Activated naive CD4-positive, alpha-beta T cell treated with anti-CD3 and anti-CD28 coated beads, Interleukin-2, amount 50 U/mL, for 72 hours (primary cell): Measurements from ENCODE around the gene NEDD4L. TPM values are rescaled to one million over a fixed set of nuclear protein-coding genes. Genes with fewer than 3 reads are reported as not detected.

Source experiments
- ATAC-seq, 2 donors: fragments of 150-1000 bp; cut with Tn5 transposase; 2 replicates each; pipeline ENCODE4 v1.10.0; 2021; ENCODE audit warnings: mild to moderate bottlenecking in 2 of 2, moderate library complexity in 2 of 2
- DNase-seq, 2 donors: peaks; one replicate each; pipeline ENCODE4 v3.0.0; 2021 to 2022; ENCODE audit warnings: low spot score in 2 of 2
- H3K27ac Mint-ChIP-seq, 2 donors: one replicate each; pipeline ENCODE4 v1.8.0; 2022; ENCODE audit warnings: mild to moderate bottlenecking in 2 of 2, mixed read lengths in 2 of 2
- H3K36me3 Mint-ChIP-seq, 2 donors: one replicate each; pipeline ENCODE4 v1.8.0; 2022; ENCODE audit warnings: mixed read lengths in 2 of 2
- H3K9me3 Mint-ChIP-seq, 2 donors: one replicate each; pipeline ENCODE4 v1.8.0; 2022; ENCODE audit warnings: mixed read lengths in 2 of 2
- total RNA-seq, 2 donors: library from RNA; stranded (reverse); gene quantifications; one replicate each; pipeline ENCODE4 v1.2.3, GENCODE V29; 2022

NEDD4L gene
- total RNA-seq, 2 donors from 2014 or later = 1.7 to 8.3 TPM

DNA sequence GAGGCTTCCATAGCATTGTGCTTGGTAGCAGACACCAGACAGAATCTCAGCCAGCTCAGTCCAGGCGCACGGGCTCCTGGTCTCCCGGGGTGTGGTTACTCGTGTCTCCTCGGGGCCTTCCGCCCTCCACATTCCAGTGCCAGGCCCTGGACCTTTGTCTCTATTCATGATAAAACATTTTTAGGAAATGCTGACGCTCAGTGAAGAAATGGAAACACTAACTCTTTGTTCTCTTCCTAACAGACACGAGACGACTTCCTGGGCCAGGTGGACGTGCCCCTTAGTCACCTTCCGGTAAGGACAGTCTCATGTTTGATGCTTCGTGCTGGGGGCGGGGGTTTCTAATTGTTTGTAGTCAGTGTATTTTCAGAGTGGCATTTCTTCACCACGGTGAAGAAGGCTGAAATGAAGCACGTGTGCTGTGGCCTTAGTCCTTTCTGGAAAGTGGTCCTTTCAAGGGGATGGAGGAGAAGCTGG lies 271.8 kb downstream of the NEDD4L start:
- Mint-ChIP-seq H3K27ac (peak overlapping the region; percentile 14 to 69), H3K36me3 (no peaks in the 10 kb centered on the region), H3K9me3 (no peaks in the 10 kb centered on the region)
- no peak for DNase-seq
- no peak for ATAC-seq

DNA sequence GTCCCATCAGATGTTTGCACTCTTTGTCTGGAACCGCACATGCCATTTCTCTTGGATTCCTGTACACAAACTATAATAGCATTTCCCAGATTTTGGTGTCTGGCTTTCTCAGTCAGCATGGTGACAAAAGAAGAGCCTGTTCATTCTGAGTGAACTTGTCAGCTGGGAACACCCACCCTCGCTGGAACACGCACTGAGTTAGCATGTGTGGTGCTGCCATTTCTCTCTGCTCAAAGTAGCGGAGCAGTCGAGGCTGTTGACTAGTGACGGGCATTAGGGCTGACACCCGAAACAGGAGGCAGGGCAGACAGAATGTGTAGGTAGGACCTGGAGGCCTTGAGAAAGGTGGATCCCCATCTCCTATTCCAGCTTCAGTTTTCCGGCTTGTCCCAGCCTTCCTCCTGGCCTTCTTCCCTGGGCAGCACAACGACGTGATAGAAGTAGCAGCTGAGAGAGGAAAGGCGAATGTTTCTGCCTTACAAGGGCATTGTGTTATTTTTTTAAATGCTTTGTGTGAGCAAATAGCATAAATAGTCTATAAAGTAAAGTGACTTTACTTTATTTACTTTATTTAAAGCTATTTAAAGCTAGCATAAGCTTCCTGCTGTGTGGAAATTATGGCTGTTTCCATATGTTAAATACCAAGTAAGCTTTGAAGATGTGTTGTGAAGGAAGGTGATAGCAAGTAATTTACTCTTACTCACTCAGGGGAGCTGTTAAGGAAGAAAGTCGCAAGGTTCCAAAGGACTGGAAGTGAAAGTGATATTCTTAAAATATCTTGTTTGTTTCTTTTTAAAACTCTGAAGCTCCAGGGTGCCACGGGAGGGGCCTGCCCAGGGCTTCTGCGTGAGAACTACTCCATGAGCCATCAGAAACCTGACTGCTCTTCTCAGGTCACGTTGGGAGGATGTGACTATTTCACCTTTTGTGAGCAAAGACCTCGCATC lies 272.6 kb downstream of the NEDD4L start:
- no peaks in the 10 kb centered on the region for H3K9me3 Mint-ChIP-seq
- H3K27ac Mint-ChIP-seq = peak overlapping the region in 1 of 2 donors; percentile 20
- no peaks in the 10 kb centered on the region for H3K36me3 Mint-ChIP-seq
- no peak for DNase-seq
- peak; percentile 61 to 68 for ATAC-seq

DNA sequence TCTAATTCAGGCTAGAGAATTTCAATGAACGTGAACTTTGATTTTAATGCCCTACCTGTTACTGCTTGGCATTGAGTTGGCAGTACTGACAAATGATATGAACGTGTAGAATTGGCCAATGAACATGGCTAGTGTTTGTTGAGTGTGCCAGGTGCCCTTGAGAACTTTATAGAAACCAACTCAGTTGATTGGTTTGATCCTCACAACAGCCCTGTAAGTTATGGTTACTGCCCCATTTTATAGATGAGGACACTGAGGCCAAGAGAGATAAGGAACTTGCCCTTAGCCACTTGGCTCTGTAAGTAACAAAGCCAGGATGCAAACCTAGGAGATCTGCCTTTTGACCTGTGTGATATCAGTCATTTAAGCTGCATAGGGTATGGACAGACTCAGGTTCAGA lies 275.7 kb downstream of the NEDD4L start:
- H3K9me3 Mint-ChIP-seq = no peaks in the 10 kb centered on the region
- ATAC-seq (no peak), DNase-seq (no peak)
- H3K36me3 Mint-ChIP-seq = no peaks in the 10 kb centered on the region
- no peak overlapping the region for H3K27ac Mint-ChIP-seq

DNA sequence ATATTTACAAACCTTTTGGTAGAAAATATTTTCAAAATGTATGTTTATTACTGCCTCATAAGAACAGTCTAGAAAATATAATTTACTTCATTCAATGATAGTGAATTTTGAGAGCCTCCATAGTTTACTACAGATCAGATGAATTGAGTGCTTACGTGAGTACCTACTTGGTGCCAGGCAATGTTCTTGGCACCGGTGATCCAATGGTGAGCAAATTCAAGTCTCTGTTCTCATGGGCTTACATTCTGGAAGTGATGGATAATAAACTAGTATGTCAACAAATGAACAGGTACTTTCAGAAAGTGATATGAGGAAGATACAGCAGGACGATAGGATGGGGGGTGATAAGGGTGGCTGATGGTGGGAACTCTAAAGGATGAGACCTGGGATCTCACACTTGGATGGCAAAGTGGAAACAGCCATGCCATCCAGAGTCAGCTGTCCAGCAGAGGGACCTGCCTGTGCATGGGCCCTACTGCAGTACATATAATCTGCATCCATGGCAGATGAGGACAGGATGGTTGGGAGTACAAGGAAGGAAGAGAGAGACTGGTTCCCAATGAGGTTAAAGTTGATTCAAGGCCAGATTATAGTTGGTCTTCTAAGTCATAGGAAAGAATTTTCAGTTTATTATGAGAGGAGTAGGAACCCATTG lies 277.0 kb downstream of the NEDD4L start:
- H3K36me3 Mint-ChIP-seq = no peaks in the 10 kb centered on the region
- DNase-seq (no peak), ATAC-seq (no peak)
- H3K9me3 Mint-ChIP-seq = no peaks in the 10 kb centered on the region
- no peak overlapping the region for H3K27ac Mint-ChIP-seq

DNA sequence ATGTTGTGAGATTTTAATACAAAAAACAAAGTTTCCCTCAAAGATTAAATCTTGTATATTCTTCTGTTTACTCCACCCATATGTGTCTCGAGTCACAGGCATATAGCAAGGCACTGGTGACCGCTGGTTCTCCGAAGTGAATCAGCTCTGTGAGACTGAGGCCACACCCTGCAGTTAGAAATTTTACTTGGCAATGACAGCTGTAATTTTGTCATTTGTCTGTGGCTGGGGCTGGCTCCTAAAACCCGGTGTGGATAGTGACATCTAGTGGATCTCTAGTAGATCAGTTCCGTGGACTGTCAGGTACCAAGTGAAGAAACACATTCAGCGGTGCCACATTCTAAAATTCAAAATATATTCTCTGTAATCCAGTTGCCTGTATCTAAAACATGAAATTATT lies 278.0 kb downstream of the NEDD4L start:
- peak in 1 of 2 donors; percentile 36 for DNase-seq
- no peak overlapping the region for H3K27ac Mint-ChIP-seq
- peak; percentile 85 to 95 for ATAC-seq
- H3K9me3 Mint-ChIP-seq = no peaks in the 10 kb centered on the region
- no peaks in the 10 kb centered on the region for H3K36me3 Mint-ChIP-seq

DNA sequence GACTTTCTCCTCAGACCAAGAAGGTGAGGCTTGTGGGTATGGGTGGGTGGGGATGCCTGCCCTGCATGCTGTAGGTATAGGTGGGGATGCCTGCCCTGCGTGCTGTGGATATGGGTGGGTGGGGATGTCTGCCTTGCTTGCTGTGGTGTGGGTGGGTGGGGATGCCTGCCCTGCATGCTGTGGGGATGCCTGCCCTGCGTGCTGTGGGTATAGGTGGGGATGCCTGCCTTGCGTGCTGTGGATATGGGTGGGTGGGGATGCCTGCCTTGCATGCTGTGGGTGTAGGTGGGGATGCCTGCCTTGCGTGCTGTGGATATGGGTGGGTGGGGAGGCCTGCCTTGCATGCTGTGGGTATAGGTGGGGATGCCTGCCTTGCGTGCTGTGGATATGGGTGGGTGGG lies 278.4 kb downstream of the NEDD4L start:
- Mint-ChIP-seq H3K27ac (no peak overlapping the region), H3K36me3 (no peaks in the 10 kb centered on the region), H3K9me3 (no peaks in the 10 kb centered on the region)
- ATAC-seq (peak in 1 of 2 donors; percentile 18), DNase-seq (no peak)

DNA sequence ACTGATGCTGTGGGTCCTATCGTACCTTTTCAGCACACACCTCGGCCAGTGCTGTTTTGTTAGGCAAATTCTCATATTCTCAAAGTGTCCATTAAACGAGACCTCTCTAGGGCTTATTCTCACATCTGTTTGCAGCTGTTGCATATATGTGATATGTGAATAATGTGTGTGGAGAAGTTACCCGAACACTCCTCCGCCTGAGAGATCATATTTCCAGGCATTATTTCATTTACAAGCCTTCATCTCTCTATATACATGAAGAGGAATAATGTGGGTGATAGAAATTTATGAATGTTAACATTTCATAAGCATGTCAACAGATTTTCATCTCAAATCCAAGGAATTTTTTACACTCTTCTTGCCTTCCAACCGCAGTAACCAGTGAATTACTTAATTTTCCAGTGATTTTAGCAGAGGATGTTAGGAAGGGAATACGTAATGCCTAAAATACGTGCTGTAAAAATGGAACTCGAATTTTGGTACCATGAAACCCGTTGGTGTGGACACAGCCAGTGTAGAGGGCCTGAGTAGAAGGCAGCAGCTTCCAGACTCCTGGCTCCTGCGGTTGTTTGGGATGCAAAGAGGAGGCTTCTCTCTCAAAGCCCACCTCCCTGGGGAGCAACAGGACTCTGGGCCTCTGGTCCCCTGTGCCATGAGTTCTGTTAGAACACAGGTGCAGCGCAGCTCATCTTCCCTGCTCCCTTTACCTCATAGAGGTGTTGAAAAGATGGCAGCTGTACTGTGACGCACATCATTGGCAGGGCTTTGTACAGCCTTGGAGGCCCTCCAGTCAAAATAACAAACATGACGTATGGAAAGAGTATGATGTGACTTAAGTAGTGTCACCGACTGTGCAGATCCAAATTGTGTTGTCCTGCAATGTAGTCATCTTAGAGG lies 280.1 kb downstream of the NEDD4L start:
- DNase-seq = no peak
- ATAC-seq = no peak
- Mint-ChIP-seq H3K36me3 (no peaks in the 10 kb centered on the region), H3K27ac (no peak overlapping the region), H3K9me3 (no peaks in the 10 kb centered on the region)

DNA sequence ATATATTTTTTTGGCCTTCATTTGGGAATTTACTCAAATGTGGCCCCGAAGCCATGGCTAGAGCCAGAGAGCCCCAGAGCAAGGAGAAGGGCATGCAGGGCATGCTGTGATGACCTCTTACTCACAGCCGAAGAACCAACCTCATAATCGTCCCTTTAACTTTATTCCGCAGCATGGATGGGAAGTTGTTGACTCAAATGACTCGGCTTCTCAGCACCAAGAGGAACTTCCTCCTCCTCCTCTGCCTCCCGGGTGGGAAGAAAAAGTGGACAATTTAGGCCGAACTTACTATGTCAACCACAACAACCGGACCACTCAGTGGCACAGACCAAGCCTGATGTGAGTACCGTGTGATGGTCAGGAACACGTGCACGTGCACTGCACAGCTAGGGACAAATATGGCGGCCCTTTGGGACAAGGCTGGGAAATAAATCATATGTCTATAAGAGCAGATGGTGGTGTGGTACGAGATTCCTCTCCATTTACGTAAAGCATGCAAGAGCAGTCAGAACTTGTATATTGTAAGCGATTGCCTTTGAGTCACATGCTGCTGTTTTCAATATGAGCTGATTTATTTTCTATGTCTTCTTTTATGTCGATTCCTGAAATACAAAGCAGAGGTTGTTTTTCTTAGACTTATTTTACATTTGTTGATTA lies 280.9 kb downstream of the NEDD4L start:
- no peaks in the 10 kb centered on the region for H3K9me3 Mint-ChIP-seq
- DNase-seq = no peak
- H3K36me3 Mint-ChIP-seq = no peaks in the 10 kb centered on the region
- H3K27ac Mint-ChIP-seq = no peak overlapping the region
- no peak for ATAC-seq

DNA sequence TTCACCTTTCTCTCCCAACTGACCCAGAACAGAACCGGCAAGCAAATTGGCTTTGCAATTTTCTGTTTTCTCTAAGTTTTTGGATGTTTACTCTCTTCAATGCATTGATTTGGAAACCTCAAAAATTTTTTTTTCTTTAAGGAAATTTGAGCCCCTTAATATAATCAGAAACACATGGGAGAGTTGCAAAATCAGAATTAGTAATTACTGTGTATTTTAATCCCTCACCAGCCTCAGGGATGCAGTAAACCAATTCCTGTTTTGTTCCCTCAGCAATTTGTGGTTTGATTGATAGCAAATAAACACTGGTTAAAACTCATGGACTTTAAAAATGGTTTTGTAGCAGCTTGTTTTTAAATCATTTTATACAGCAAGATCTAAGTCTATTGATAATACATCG lies 281.5 kb downstream of the NEDD4L start:
- no peak overlapping the region for H3K27ac Mint-ChIP-seq

DNA sequence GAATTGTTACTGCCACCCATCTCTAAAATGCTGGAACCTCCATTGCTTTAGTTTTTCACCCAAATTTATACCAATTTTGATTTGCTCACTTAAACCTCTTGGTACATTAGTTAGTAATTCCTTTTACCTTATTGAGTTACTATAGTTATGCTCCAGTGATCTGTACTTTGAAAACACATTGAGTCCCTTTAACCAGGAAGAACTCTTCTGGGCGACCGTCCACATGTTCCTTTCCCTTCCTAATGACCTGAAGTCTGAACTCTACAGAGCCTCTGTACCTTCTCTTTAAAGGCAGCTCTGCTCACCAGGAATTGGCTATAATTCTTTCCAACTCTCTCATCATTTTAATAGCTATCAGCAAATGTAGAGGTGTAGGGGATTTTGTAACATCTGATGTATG lies 290.0 kb downstream of the NEDD4L start:
- no peak for DNase-seq
- no peak for ATAC-seq
- H3K36me3 Mint-ChIP-seq = no peaks in the 10 kb centered on the region
- H3K9me3 Mint-ChIP-seq = no peaks in the 10 kb centered on the region
- H3K27ac Mint-ChIP-seq = no peak overlapping the region

More for the DNA sequence above, 281.5 kb downstream of the NEDD4L start:
- Mint-ChIP-seq H3K9me3 (no peaks in the 10 kb centered on the region), H3K36me3 (no peaks in the 10 kb centered on the region)
- ATAC-seq = no peak
- no peak for DNase-seq

DNA sequence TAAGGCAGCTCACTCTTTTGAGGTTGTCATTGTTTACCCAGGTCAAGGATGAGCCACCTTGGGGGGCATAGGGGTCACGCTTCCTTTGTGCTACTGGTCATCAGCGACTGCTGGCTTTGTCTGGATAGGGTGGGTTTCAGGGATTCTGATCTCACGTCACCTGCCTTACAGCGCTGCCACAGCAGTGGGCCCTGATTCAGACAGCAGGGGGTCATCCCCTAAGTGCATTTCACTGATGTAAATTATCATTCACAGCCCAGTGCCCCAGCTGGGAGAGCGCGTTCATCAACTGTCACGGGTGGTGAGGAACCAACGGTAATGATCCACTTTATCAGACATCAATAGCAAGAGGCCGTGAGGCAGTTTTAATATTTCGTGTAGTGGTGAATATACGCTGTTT lies 291.2 kb downstream of the NEDD4L start:
- ATAC-seq = no peak
- H3K27ac Mint-ChIP-seq = no peak overlapping the region
- no peaks in the 10 kb centered on the region for H3K36me3 Mint-ChIP-seq
- DNase-seq = no peak
- no peaks in the 10 kb centered on the region for H3K9me3 Mint-ChIP-seq

DNA sequence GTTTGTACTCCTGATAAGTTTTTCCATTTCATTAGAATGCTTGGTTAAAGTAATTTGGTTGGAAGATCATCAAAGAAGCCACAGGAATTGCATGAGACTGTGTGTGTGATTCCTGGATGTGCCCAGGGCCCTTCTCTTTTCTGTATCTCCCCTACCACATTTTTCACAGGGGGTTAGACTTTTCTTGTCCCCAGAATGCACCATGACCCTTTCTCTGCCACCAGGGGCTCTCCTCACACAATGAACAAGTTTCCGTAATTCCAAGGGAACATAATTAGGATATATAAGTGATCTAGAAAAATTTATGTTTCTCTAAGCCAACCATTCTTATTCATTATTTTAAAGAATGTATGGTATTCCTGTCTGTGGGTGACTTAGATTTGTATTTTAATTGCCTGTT lies 291.8 kb downstream of the NEDD4L start:
- DNase-seq (no peak), ATAC-seq (no peak)
- Mint-ChIP-seq H3K27ac (no peak overlapping the region), H3K36me3 (no peaks in the 10 kb centered on the region), H3K9me3 (no peaks in the 10 kb centered on the region)

DNA sequence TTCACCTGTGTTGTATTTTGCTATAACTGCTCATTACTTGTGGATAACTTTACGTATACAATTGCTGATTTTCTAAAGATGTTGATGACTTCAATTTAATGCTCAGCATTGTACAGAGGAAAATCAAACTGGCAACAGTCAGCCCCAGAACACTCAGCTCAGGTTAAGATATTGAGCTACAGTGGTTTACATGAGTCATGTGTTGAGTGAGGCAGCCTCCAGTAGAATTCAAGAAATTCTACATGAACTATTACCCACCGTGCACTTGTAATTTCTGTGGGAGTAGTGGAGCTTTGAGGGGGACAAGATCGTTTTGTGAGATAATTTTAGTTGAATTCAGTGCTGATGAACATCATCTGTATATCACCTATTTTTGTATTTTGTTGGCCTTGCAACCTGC lies 292.6 kb downstream of the NEDD4L start:
- Mint-ChIP-seq H3K9me3 (no peaks in the 10 kb centered on the region), H3K27ac (no peak overlapping the region), H3K36me3 (no peaks in the 10 kb centered on the region)
- DNase-seq (no peak), ATAC-seq (peak in 1 of 2 donors; percentile 67)

DNA sequence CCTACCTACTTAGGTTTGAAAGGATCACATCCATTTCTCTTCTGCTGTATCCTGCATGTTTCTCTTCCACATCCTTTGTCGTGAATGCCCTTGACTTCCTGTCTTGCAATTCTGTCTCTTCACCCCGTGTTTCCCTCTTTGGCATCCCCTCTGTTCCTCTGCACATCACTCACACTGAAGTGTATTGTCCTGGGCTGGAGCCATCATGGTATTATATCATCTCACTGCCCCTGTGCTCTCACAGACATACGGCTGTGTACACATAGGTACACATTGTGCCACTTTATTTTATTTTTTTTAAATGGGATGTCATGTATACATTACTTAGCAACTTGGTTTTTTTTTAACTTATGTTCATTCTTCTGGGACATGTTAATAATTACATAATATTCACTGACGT lies 293.3 kb downstream of the NEDD4L start:
- Mint-ChIP-seq H3K36me3 (no peaks in the 10 kb centered on the region), H3K9me3 (no peaks in the 10 kb centered on the region), H3K27ac (peak overlapping the region in 1 of 2 donors; percentile 1)
- DNase-seq (no peak), ATAC-seq (no peak)

DNA sequence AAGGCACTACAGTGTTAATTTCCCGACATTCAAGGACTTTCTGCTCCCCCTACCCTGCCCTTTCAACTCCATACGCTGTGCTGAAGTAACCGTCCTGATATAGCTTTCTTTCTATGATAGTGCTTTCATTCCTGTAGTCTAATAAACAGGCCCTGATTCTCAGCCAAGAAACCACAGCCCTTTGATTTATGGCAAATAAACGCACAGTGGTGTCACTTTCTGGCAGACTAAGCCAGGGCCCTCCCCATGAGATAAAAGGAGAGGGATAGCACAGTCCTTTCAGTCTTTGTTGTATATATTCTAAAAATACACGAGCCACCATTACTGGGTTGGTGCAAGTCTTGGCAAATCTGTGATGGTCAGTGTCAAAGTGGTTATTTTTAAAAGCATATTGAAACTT lies 293.7 kb downstream of the NEDD4L start:
- no peak for DNase-seq
- ATAC-seq = no peak
- no peak overlapping the region for H3K27ac Mint-ChIP-seq
- no peaks in the 10 kb centered on the region for H3K9me3 Mint-ChIP-seq
- no peaks in the 10 kb centered on the region for H3K36me3 Mint-ChIP-seq

DNA sequence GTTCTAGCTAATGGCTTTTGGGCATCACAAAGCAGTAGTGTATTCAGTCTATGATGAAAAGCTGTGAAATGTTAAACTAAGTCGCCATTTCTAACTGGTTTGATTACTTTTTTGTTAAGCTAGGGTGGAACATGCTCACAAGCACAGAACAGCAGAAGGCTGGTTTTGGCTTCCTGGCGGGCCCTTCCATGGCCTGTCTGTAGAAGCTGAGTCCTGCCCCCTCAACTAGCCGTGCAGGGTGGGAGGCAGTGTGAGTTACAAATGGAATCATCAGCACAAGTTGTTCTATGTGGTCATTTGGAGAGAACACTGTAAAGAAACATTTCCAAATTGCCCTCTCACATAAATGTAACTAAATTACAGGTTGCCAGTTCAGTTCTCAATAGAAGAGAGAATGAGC lies 294.1 kb downstream of the NEDD4L start:
- DNase-seq (no peak), ATAC-seq (no peak)
- H3K36me3 Mint-ChIP-seq = no peaks in the 10 kb centered on the region
- H3K9me3 Mint-ChIP-seq = no peaks in the 10 kb centered on the region
- H3K27ac Mint-ChIP-seq = no peak overlapping the region
